Measurements from ENCODE around the gene ID4.

Gene ID4

DNA sequence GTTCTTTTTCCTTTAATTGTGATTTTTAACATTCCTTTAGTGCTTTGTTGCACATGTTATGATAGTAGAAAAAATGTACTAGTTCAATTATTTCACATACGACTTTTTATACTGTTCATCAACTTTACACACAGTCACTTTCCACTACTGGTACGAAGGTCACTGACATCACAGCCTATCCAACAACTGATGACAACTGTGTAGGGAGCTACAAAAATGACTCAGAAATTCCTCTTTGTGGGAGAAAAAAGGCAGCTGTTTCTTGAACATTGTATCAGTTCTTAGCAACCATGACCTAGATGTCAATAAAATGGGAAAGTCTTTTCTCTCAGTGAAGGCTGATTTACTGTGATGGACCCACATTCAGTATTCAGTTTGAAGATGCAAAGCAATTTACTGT lies 7.0 kb upstream of the ID4 start:
- DNase-seq (ENCODE audit: low spot score), result no peak
- no peak overlapping the region for H3K27ac ChIP-seq
- TF ChIP-seq, protein P1, sequence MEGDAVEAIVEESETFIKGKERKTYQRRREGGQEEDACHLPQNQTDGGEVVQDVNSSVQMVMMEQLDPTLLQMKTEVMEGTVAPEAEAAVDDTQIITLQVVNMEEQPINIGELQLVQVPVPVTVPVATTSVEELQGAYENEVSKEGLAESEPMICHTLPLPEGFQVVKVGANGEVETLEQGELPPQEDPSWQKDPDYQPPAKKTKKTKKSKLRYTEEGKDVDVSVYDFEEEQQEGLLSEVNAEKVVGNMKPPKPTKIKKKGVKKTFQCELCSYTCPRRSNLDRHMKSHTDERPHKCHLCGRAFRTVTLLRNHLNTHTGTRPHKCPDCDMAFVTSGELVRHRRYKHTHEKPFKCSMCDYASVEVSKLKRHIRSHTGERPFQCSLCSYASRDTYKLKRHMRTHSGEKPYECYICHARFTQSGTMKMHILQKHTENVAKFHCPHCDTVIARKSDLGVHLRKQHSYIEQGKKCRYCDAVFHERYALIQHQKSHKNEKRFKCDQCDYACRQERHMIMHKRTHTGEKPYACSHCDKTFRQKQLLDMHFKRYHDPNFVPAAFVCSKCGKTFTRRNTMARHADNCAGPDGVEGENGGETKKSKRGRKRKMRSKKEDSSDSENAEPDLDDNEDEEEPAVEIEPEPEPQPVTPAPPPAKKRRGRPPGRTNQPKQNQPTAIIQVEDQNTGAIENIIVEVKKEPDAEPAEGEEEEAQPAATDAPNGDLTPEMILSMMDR (conservative IDR thresholded peaks at IDR 0.05; ENCODE audit: low read depth), result no peak
- ChIA-PET POLR2A (ENCODE audit: low non-redundant PET) (no interaction called here), CTCF (no interaction called here)

DNA sequence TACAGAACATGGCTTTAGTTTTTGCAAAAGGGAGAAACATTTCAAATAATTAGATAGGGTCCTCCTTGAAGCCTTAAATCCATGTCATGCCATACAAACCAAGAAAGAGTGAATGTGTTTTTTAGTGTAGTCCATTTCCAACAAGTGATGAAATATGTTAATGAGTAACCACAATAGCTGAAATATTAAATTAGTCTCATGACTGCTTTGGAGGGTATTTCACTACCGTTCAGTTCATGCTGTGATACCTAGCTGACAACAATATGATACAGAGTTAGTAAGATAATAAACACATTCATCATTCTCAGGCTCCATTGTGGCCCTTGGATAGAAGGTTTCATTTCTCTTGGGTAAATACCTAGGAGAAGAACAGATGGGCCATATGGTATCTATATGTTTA lies 5.8 kb upstream of the ID4 start:
- CTCF ChIA-PET, result no interaction called here

DNA sequence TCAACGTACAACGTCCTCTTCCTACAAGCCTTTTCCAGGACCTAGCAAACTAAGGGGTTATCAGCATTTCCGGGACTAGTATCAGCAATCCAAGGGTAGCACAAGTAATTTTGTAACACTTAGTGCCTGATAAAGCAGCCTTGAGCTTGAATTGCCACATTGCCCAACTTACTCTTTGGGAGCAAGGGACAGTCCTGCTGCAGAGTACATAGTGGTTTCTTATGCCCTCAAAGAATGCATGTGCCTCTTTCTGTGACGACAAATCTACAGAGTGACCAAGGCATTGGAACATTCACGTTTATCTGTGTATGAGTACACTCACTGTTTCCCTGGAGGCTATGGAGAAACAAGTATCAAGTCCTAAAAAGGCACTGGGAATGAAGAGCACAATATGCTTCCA lies 3.2 kb upstream of the ID4 start:
- no peak overlapping the region for H3K27ac ChIP-seq
- TF ChIP-seq, protein P1 (conservative IDR thresholded peaks at IDR 0.05; ENCODE audit: low read depth), result no peak
- ChIA-PET POLR2A (ENCODE audit: low non-redundant PET) (no interaction called here), CTCF (no interaction called here)
- no peak for DNase-seq (ENCODE audit: low spot score)

More for the DNA sequence above, 5.8 kb upstream of the ID4 start:
- H3K27ac ChIP-seq, result no peak overlapping the region
- POLR2A ChIA-PET (ENCODE audit: low non-redundant PET), result no interaction called here
- no peak for DNase-seq (ENCODE audit: low spot score)
- TF ChIP-seq, protein P1 (conservative IDR thresholded peaks at IDR 0.05; ENCODE audit: low read depth), result no peak

DNA sequence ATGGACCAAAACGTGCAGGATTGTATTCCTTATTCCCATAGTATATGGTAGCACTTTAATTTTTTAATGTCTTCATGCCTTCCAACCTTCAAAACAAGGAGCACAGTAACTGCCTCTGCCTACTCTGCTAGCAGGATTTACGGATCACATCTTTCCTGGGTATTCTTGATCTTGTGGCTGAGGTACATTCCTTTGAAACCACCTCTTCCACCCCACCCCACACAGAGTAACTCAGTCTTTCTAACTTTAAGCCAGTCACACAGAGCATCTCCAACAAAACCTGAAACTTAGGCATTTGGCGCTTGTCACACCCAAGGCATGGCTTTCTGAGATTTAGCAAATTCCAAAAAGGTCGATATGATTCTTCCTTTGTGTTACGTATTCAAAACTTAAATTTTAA lies 2.3 kb upstream of the ID4 start:
- ChIA-PET POLR2A (ENCODE audit: low non-redundant PET) (no interaction called here), CTCF (no interaction called here)
- no peak overlapping the region for H3K27ac ChIP-seq
- TF ChIP-seq, protein P1 (conservative IDR thresholded peaks at IDR 0.05; ENCODE audit: low read depth), result no peak
- no peak for DNase-seq (ENCODE audit: low spot score)

DNA sequence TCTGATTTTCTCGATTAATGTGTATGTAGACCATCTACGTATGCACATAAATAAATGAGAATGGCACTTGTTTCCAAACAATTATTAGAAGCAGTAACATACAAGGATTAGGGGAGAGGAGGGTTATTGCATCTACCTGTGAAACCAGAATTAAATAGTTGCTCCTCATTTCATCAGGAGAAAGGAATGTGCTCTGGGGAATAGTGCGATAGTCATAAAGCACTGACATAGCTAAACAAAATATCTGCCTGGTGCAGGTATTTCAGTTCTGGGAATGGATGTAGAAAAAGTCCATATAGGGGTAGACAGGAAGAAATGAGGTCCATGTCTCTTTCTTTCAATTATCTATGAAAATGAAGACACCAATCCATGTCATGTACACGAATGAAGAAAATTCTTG lies 1.6 kb upstream of the ID4 start:
- ChIA-PET CTCF (interaction anchor here (1.0 kb wide), 1 partner anchor 16 kb away, joined by 4 read pairs; no protein-coding TSS in a partner anchor), POLR2A (ENCODE audit: low non-redundant PET) (no interaction called here)
- no peak overlapping the region for H3K27ac ChIP-seq
- no peak for DNase-seq (ENCODE audit: low spot score)
- TF ChIP-seq, protein P1 (conservative IDR thresholded peaks at IDR 0.05; ENCODE audit: low read depth), result no peak

DNA sequence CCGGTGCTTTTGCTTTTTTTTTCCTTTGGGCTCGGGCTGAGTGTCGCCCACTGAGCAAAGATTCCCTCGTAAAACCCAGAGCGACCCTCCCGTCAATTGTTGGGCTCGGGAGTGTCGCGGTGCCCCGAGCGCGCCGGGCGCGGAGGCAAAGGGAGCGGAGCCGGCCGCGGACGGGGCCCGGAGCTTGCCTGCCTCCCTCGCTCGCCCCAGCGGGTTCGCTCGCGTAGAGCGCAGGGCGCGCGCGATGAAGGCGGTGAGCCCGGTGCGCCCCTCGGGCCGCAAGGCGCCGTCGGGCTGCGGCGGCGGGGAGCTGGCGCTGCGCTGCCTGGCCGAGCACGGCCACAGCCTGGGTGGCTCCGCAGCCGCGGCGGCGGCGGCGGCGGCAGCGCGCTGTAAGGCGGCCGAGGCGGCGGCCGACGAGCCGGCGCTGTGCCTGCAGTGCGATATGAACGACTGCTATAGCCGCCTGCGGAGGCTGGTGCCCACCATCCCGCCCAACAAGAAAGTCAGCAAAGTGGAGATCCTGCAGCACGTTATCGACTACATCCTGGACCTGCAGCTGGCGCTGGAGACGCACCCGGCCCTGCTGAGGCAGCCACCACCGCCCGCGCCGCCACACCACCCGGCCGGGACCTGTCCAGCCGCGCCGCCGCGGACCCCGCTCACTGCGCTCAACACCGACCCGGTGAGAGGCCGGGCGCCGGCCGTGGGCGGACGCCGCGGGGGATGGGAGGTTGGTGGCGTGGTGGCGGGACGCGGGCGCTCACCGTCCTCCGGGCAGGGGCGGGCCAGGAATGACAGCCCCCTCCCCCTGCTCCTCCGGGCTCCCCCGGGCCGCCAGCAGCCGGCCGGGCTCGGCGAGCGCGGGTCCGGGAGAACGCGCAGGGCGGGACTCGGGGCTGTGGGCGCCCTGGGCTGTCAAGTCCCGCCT lies 606 bp downstream of the ID4 start:
- H3K27ac ChIP-seq, result no peak overlapping the region
- CTCF ChIA-PET, result no interaction called here
- POLR2A ChIA-PET (ENCODE audit: low non-redundant PET), result interaction anchor here (0.5 kb wide), 1 partner anchor 705 kb away, joined by 3 read pairs; no protein-coding TSS in a partner anchor
- TF ChIP-seq, protein P1 (conservative IDR thresholded peaks at IDR 0.05; ENCODE audit: low read depth), result no peak
- no peak for DNase-seq (ENCODE audit: low spot score)
